ENCODE data around the gene HTR1B. TPM values are rescaled to one million over a fixed set of nuclear protein-coding genes. Genes with fewer than 3 reads are reported as not detected.

The HTR1B gene
- total RNA-seq, 4 donors from 2014 or later: 0.20 to 1.8 (median 0.43) TPM

- Histone ChIP-seq H3K4me3 (no peak overlapping the region), H3K36me3 (no peaks in the 10 kb centered on the region), H3K9me3 (no peaks in the 10 kb centered on the region), H3K27me3 (no peaks in the 10 kb centered on the region), H3K27ac (no peak overlapping the region), H3K4me1 (no peaks in the 10 kb centered on the region)
- no peak for DNase-seq (ENCODE audit: low spot score in 2 of 2)
- no peak for TF ChIP-seq POLR2A (IDR thresholded peaks at IDR 0.05)
- TF ChIP-seq, protein P1, sequence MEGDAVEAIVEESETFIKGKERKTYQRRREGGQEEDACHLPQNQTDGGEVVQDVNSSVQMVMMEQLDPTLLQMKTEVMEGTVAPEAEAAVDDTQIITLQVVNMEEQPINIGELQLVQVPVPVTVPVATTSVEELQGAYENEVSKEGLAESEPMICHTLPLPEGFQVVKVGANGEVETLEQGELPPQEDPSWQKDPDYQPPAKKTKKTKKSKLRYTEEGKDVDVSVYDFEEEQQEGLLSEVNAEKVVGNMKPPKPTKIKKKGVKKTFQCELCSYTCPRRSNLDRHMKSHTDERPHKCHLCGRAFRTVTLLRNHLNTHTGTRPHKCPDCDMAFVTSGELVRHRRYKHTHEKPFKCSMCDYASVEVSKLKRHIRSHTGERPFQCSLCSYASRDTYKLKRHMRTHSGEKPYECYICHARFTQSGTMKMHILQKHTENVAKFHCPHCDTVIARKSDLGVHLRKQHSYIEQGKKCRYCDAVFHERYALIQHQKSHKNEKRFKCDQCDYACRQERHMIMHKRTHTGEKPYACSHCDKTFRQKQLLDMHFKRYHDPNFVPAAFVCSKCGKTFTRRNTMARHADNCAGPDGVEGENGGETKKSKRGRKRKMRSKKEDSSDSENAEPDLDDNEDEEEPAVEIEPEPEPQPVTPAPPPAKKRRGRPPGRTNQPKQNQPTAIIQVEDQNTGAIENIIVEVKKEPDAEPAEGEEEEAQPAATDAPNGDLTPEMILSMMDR (IDR thresholded peaks at IDR 0.05): no peak
- no peak for TF ChIP-seq EP300 (IDR thresholded peaks at IDR 0.05)
Measured at GRCh38 chr6:77450924-77451323, 12.4 kb downstream of the HTR1B start.

- no peak overlapping the region for H3K4me3 ChIP-seq
- DNase-seq (ENCODE audit: low spot score in 2 of 2): no peak
- H3K36me3 ChIP-seq: no peaks in the 10 kb centered on the region
- TF ChIP-seq, protein P1 (IDR thresholded peaks at IDR 0.05): no peak
- TF ChIP-seq POLR2A (IDR thresholded peaks at IDR 0.05): no peak
- no peak for TF ChIP-seq EP300 (IDR thresholded peaks at IDR 0.05)
- peaks cover 0 to 11% (median 0%) of the 10 kb centered on the region in 4 donors for H3K9me3 ChIP-seq
- WGBS, 2 donors: 77 to 84% methylated on average over 3 of the region's 3 CpGs
- no peaks in the 10 kb centered on the region for H3K27me3 ChIP-seq
- H3K4me1 ChIP-seq: no peaks in the 10 kb centered on the region
- H3K27ac ChIP-seq: no peak overlapping the region
Measured at GRCh38 chr6:77448546-77448945, 14.7 kb downstream of the HTR1B start.

- H3K27ac ChIP-seq: no peak overlapping the region
- TF ChIP-seq POLR2A (IDR thresholded peaks at IDR 0.05) (no peak), EP300 (IDR thresholded peaks at IDR 0.05) (no peak)
- TF ChIP-seq, protein P1 (IDR thresholded peaks at IDR 0.05): no peak
- DNase-seq (ENCODE audit: low spot score in 2 of 2): no peak
- H3K36me3 ChIP-seq: no peaks in the 10 kb centered on the region
- peaks cover 0 to 11% (median 0%) of the 10 kb centered on the region in 4 donors for H3K9me3 ChIP-seq
- WGBS, 2 donors: 19 to 26% methylated on average over 1 of the region's 1 CpG
- H3K4me3 ChIP-seq: no peak overlapping the region
- H3K27me3 ChIP-seq: no peaks in the 10 kb centered on the region
- no peaks in the 10 kb centered on the region for H3K4me1 ChIP-seq
Measured at GRCh38 chr6:77447254-77447653, 16.0 kb downstream of the HTR1B start.

DNA sequence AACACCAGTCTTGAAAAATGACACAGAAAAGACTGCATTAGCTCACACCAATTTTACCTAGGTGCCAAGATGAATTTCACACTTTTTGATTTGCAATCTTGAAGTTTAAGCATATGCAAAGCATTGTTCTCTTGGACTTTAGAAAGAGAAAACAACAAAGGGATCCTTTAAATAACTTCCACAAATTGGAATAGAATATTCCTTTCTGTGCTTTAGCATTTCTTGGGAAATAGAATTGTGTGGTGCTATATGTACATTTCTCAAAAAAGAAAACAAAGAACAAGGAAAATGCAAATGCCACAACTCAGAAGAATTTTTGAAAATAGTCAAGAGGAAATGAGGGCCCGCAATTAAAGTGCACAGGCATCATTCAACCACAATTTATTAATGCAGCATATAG is 17.0 kb downstream of the HTR1B start:
- 73 to 84% methylated on average over 1 of the region's 1 CpG for WGBS, 2 donors
- DNase-seq (ENCODE audit: low spot score in 2 of 2): no peak
- H3K4me3 ChIP-seq: no peak overlapping the region
- no peak for TF ChIP-seq EP300 (IDR thresholded peaks at IDR 0.05)
- TF ChIP-seq, protein P1 (IDR thresholded peaks at IDR 0.05): no peak
- TF ChIP-seq POLR2A (IDR thresholded peaks at IDR 0.05): no peak
- H3K27me3 ChIP-seq: no peaks in the 10 kb centered on the region
- no peak overlapping the region for H3K27ac ChIP-seq
- no peaks in the 10 kb centered on the region for H3K36me3 ChIP-seq
- no peaks in the 10 kb centered on the region for H3K4me1 ChIP-seq
- H3K9me3 ChIP-seq: peaks cover 0 to 11% (median 0%) of the 10 kb centered on the region in 4 donors

DNA sequence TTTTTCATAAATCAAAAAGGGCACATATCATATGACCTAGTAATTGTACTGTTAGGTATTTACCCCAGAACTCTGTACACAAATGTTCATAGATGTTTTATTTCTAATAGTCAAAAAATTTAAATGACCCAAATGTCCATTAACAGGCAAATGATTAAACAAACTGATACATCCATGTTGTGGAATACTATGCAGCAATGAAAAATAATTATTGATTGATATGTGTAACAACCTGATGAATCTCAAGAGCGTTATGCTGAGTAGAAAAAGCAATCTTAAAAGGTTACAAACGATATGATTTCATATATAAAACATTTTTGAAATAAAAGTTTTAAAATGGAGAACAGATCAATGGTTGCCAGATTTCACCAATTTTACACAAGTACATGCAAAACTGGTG is 18.1 kb downstream of the HTR1B start:
- Histone ChIP-seq H3K4me3 (no peak overlapping the region), H3K9me3 (peaks cover 0 to 11% (median 0%) of the 10 kb centered on the region in 4 donors), H3K27ac (no peak overlapping the region), H3K36me3 (no peaks in the 10 kb centered on the region), H3K4me1 (no peaks in the 10 kb centered on the region), H3K27me3 (no peaks in the 10 kb centered on the region)
- WGBS, 2 donors: 43 to 71% methylated on average over 2 of the region's 2 CpGs
- no peak for DNase-seq (ENCODE audit: low spot score in 2 of 2)
- TF ChIP-seq POLR2A (IDR thresholded peaks at IDR 0.05) (no peak), EP300 (IDR thresholded peaks at IDR 0.05) (no peak)
- TF ChIP-seq, protein P1 (IDR thresholded peaks at IDR 0.05): no peak
